Left ventricle myocardium inferior (tissue), 1 donor: ENCODE results near the gene LFNG. TPM values are rescaled to one million over a fixed set of nuclear protein-coding genes. Genes with fewer than 3 reads are reported as not detected.

ENCODE experiments used
- DNase-seq: peaks from one replicate; pipeline ENCODE4 v3.0.0-alpha.2; 2020
- H3K27ac ChIP-seq: fragments of 200-600 bp; replicated peaks from 2 replicates; pipeline ENCODE4 v1.8.0; 2021
- H3K27me3 ChIP-seq: fragments of 200-600 bp; 2 replicates; pipeline ENCODE4 v1.8.0; 2021; ENCODE audit warnings: low read depth
- H3K36me3 ChIP-seq: fragments of 200-600 bp; 2 replicates; pipeline ENCODE4 v1.8.0; 2021
- H3K4me1 ChIP-seq: fragments of 200-600 bp; 2 replicates; pipeline ENCODE4 v1.8.0; 2021
- H3K4me3 ChIP-seq: fragments of 200-600 bp; 2 replicates; pipeline ENCODE4 v1.8.0; 2021; ENCODE audit warnings: mild to moderate bottlenecking, moderate library complexity
- H3K9me3 ChIP-seq: fragments of 200-600 bp; replicated peaks from 2 replicates; pipeline ENCODE4 v1.8.0; 2021
- intact Hi-C: fragments of 100-400 bp; cut with micrococcal nuclease; formaldehyde crosslinking; loops from one replicate; pipeline ENCODE4 v1.11.0; 2022
- total RNA-seq: library from RNA; stranded (reverse); fragmentation: NEBNext Ultra II Directional; extraction: Animal tissue kit (Norgen Biotek cat#: 25700); gene quantifications from one replicate; pipeline ENCODE4 v1.2.1, GENCODE V29; 2021
- TF ChIP-seq, protein P1 (sequence below): fragments of 200-600 bp; IDR thresholded peaks from 2 replicates; pipeline ENCODE4 v1.8.0; 2021; ENCODE audit warnings: antibody characterized with exemption, mild to moderate bottlenecking, borderline replicate concordance
- donor health status: DM: no; HTN: yes; CAD: no; lungs with severe emphysema.

The LFNG gene
- total RNA-seq, 1 donor from 2014 or later, result 5.2 TPM

DNA sequence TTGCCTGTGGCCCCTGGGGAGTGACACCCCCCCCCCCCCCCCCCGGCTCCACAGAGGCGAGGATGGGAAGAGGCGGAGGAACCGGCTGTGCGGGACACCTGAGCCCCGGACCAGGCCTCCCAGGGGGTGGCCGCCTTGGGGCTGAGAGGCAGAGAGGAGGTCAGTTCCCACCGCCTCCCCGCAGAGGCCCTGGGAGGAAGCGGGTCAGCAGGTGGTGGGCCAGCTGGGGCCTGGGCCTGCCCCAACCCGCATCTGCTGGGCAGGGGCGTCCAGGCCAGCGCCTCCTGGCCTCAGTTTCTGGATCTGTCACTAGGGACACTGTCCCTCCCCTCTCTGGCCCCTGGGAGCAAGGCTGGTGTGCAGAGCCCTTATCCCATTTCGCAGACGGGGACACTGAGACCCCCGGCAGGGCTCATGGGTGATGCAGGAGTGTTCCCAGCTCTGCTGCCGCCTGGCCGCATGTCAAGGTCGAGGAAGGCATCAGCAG, 14.6 kb upstream of the LFNG start:
- H3K4me3 ChIP-seq, result no peak overlapping the region
- H3K9me3 ChIP-seq, result no peaks in the 10 kb centered on the region
- no peak for DNase-seq
- no peaks in the 10 kb centered on the region for H3K36me3 ChIP-seq
- TF ChIP-seq, protein P1, sequence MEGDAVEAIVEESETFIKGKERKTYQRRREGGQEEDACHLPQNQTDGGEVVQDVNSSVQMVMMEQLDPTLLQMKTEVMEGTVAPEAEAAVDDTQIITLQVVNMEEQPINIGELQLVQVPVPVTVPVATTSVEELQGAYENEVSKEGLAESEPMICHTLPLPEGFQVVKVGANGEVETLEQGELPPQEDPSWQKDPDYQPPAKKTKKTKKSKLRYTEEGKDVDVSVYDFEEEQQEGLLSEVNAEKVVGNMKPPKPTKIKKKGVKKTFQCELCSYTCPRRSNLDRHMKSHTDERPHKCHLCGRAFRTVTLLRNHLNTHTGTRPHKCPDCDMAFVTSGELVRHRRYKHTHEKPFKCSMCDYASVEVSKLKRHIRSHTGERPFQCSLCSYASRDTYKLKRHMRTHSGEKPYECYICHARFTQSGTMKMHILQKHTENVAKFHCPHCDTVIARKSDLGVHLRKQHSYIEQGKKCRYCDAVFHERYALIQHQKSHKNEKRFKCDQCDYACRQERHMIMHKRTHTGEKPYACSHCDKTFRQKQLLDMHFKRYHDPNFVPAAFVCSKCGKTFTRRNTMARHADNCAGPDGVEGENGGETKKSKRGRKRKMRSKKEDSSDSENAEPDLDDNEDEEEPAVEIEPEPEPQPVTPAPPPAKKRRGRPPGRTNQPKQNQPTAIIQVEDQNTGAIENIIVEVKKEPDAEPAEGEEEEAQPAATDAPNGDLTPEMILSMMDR, result no peak
- H3K27ac ChIP-seq, result no peak overlapping the region
- intact Hi-C loops, result no loop called here
- peaks cover 28% of the 10 kb centered on the region for H3K4me1 ChIP-seq
- no peaks in the 10 kb centered on the region for H3K27me3 ChIP-seq

GRCh38 chr7:2505401-2505800, 14.2 kb upstream of the LFNG start:
- H3K4me1 ChIP-seq, result peaks cover 33% of the 10 kb centered on the region
- TF ChIP-seq, protein P1, result no peak
- intact Hi-C loops, result no loop called here
- no peaks in the 10 kb centered on the region for H3K27me3 ChIP-seq
- no peak overlapping the region for H3K27ac ChIP-seq
- no peaks in the 10 kb centered on the region for H3K36me3 ChIP-seq
- no peak overlapping the region for H3K4me3 ChIP-seq
- DNase-seq, result no peak
- no peaks in the 10 kb centered on the region for H3K9me3 ChIP-seq

- no peaks in the 10 kb centered on the region for H3K36me3 ChIP-seq
- H3K4me3 ChIP-seq, result no peak overlapping the region
- no peak for DNase-seq
- TF ChIP-seq, protein P1, result no peak
- H3K27ac ChIP-seq, result peak overlapping the region; percentile 72
- peaks cover 53% of the 10 kb centered on the region for H3K4me1 ChIP-seq
- H3K9me3 ChIP-seq, result no peaks in the 10 kb centered on the region
- H3K27me3 ChIP-seq, result no peaks in the 10 kb centered on the region
- intact Hi-C loops, result no loop called here
Observed at GRCh38 chr7:2507208-2507916, 12.2 kb upstream of the LFNG start.

- H3K36me3 ChIP-seq, result no peaks in the 10 kb centered on the region
- H3K9me3 ChIP-seq, result no peaks in the 10 kb centered on the region
- peaks cover 58% of the 10 kb centered on the region for H3K4me1 ChIP-seq
- peak overlapping the region; percentile 29 for H3K4me3 ChIP-seq
- no peak for DNase-seq
- TF ChIP-seq, protein P1, result no peak
- H3K27me3 ChIP-seq, result no peaks in the 10 kb centered on the region
- peak overlapping the region; percentile 72 for H3K27ac ChIP-seq
- intact Hi-C loops, result no loop called here
Observed at GRCh38 chr7:2507917-2508306, 11.7 kb upstream of the LFNG start.

GRCh38 chr7:2508327-2509215, 11.0 kb upstream of the LFNG start:
- no peaks in the 10 kb centered on the region for H3K36me3 ChIP-seq
- H3K4me1 ChIP-seq, result peaks cover 58% of the 10 kb centered on the region
- intact Hi-C loops, result no loop called here
- H3K9me3 ChIP-seq, result no peaks in the 10 kb centered on the region
- TF ChIP-seq, protein P1, result no peak
- H3K4me3 ChIP-seq, result peak overlapping the region; percentile 29
- H3K27ac ChIP-seq, result peak overlapping the region; percentile 72
- H3K27me3 ChIP-seq, result no peaks in the 10 kb centered on the region
- DNase-seq, result peak; percentile 79
